ENCODE results near the gene HCK. TPM values are rescaled to one million over a fixed set of nuclear protein-coding genes. Genes with fewer than 3 reads are reported as not detected.

HCK gene
- total RNA-seq, 1 experiment from 2014 or later = not detected

DNA sequence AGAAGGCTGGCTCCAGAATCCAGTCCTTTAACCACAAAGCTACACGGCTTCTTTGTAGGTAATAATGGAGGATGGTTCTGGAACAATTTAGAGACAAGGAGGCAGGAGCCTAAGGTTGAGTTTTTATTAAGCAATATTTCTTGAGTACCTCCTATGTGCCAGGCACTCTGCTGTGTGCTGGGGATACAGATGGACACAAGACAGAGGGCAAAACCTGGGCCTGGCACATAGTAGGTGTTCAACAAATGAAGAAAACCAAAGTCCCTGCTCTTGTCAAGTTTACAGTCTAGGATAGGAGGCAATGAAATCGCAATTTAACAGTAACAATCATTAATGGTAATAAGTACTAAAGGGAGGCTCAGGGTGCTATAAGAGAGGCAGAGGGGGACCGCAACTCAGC is 24.4 kb upstream of the HCK start:
- Histone ChIP-seq H3K9me2 (replicated peaks; ENCODE audit: low read length) (no peaks in the 10 kb centered on the region), H3F3A (ENCODE audit: low read length, unreplicated experiment) (no peaks in the 10 kb centered on the region), H3K27me3 (ENCODE audit: low read length) (peaks cover 22% of the 10 kb centered on the region), H3K27ac (ENCODE audit: low read length) (no peak overlapping the region), H3K9ac (ENCODE audit: low read length) (no peak overlapping the region), H2AFZ (ENCODE audit: low read length) (no peak overlapping the region), H3K4me1 (ENCODE audit: insufficient read depth, low read length) (no peaks in the 10 kb centered on the region), H3K4me2 (ENCODE audit: low read length) (no peak overlapping the region), H3K36me3 (ENCODE audit: low read depth, low read length) (no peaks in the 10 kb centered on the region), H3K79me2 (ENCODE audit: low read length) (no peaks in the 10 kb centered on the region), H4K20me1 (ENCODE audit: low read length) (no peaks in the 10 kb centered on the region), H3K4me3 (ENCODE audit: low read length) (no peak overlapping the region), H3K9me3 (ENCODE audit: low read length) (no peaks in the 10 kb centered on the region)
- POLR2A ChIA-PET (ENCODE audit: unreplicated experiment) = no interaction called here
- CTCF ChIA-PET = no interaction called here
- no TSS peak for BruUV-seq (replicated peaks)
- DNase-seq (no peak), ATAC-seq (no peak)
- intact Hi-C loops (cut with micrococcal nuclease) = no loop called here
- TF ChIP-seq EZH2 (IDR thresholded peaks at IDR 0.05; ENCODE audit: low read length, unreplicated experiment) (no peak), EZH2phosphoT487 (IDR thresholded peaks at IDR 0.05; ENCODE audit: borderline replicate concordance, low read length) (no peak)
- TF ChIP-seq, protein P1, sequence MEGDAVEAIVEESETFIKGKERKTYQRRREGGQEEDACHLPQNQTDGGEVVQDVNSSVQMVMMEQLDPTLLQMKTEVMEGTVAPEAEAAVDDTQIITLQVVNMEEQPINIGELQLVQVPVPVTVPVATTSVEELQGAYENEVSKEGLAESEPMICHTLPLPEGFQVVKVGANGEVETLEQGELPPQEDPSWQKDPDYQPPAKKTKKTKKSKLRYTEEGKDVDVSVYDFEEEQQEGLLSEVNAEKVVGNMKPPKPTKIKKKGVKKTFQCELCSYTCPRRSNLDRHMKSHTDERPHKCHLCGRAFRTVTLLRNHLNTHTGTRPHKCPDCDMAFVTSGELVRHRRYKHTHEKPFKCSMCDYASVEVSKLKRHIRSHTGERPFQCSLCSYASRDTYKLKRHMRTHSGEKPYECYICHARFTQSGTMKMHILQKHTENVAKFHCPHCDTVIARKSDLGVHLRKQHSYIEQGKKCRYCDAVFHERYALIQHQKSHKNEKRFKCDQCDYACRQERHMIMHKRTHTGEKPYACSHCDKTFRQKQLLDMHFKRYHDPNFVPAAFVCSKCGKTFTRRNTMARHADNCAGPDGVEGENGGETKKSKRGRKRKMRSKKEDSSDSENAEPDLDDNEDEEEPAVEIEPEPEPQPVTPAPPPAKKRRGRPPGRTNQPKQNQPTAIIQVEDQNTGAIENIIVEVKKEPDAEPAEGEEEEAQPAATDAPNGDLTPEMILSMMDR (conservative IDR thresholded peaks at IDR 0.05; ENCODE audit: low read depth, low read length) = no peak

DNA sequence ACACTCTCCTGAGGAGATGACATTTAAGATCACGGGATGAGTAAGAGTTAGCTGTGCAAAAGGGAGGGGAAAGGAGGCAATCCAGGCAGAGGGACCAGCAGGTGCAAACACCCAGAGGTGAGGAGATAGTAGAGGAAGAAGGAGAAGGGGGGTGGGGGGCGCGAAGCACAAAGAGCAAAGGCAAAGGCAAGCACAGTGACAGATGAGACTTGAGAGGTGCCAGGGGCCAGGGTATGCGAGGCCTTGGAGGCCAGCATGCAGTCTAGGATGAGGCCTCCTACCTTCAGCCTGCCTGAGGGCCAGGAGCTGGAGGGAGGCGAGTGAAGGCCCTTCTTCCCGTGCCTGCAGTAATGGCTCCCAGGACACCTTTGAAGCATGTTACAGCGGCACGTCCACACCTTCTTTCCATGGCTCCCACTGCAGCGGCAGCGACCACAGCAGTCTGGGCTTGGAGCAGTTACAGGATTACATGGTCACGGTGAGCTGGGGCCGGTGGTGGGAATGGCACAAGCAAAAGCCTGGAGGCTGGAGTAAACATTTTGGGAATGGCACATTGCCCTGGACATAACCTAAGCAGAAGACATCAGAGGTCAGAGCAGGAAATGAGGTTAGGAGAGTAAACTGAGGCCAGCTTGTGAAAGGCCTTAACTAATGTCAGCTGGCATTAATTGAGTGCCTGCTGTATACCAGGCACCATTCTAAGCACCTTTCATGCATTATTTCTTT is 23.2 kb upstream of the HCK start:
- Histone ChIP-seq H4K20me1 (ENCODE audit: low read length) (no peaks in the 10 kb centered on the region), H3K27ac (ENCODE audit: low read length) (no peak overlapping the region), H3K36me3 (ENCODE audit: low read depth, low read length) (no peaks in the 10 kb centered on the region), H3K4me3 (ENCODE audit: low read length) (no peak overlapping the region), H3K9me3 (ENCODE audit: low read length) (no peaks in the 10 kb centered on the region), H3K79me2 (ENCODE audit: low read length) (no peaks in the 10 kb centered on the region), H3K9ac (ENCODE audit: low read length) (no peak overlapping the region), H3K4me2 (ENCODE audit: low read length) (no peak overlapping the region), H3K9me2 (replicated peaks; ENCODE audit: low read length) (no peaks in the 10 kb centered on the region), H3F3A (ENCODE audit: low read length, unreplicated experiment) (no peaks in the 10 kb centered on the region), H2AFZ (ENCODE audit: low read length) (no peak overlapping the region), H3K27me3 (ENCODE audit: low read length) (peaks cover 28% of the 10 kb centered on the region), H3K4me1 (ENCODE audit: insufficient read depth, low read length) (no peaks in the 10 kb centered on the region)
- no peak for TF ChIP-seq EZH2phosphoT487 (IDR thresholded peaks at IDR 0.05; ENCODE audit: borderline replicate concordance, low read length)
- TF ChIP-seq EZH2 (IDR thresholded peaks at IDR 0.05; ENCODE audit: low read length, unreplicated experiment) = no peak
- TF ChIP-seq, protein P1 (conservative IDR thresholded peaks at IDR 0.05; ENCODE audit: low read depth, low read length) = no peak
- no TSS peak for BruUV-seq (replicated peaks)
- no peak for ATAC-seq
- POLR2A ChIA-PET (ENCODE audit: unreplicated experiment) = no interaction called here
- CTCF ChIA-PET = interaction anchor here (0.5 kb wide), 1 partner anchor 206 kb away, joined by 4 read pairs; no protein-coding TSS in a partner anchor
- intact Hi-C loops (cut with micrococcal nuclease) = no loop called here
- DNase-seq = no peak

DNA sequence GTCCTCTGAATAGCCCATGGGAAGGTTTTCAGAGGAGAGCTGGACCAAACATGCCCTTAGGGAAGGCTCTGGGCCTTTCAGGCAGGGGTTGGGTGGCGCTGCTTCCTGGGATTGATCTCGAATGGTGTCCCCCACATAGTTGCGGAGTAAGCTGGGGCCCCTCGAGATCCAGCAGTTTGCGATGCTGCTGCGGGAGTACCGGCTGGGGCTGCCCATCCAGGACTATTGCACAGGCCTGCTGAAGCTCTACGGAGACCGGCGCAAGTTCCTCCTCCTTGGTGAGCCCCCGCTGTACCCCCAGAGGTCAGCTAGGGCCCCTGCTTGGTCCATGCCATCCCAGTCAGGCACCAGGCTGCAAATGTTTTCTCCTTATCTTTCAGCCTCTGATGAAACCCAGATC is 22.5 kb upstream of the HCK start:
- Histone ChIP-seq H3K27ac (ENCODE audit: low read length) (no peak overlapping the region), H4K20me1 (ENCODE audit: low read length) (no peaks in the 10 kb centered on the region), H3K9me2 (replicated peaks; ENCODE audit: low read length) (no peaks in the 10 kb centered on the region), H3K27me3 (ENCODE audit: low read length) (peaks cover 35% of the 10 kb centered on the region), H3F3A (ENCODE audit: low read length, unreplicated experiment) (no peaks in the 10 kb centered on the region), H2AFZ (ENCODE audit: low read length) (no peak overlapping the region), H3K36me3 (ENCODE audit: low read depth, low read length) (no peaks in the 10 kb centered on the region), H3K4me3 (ENCODE audit: low read length) (no peak overlapping the region), H3K9ac (ENCODE audit: low read length) (no peak overlapping the region), H3K79me2 (ENCODE audit: low read length) (no peaks in the 10 kb centered on the region), H3K9me3 (ENCODE audit: low read length) (no peaks in the 10 kb centered on the region), H3K4me1 (ENCODE audit: insufficient read depth, low read length) (no peaks in the 10 kb centered on the region), H3K4me2 (ENCODE audit: low read length) (no peak overlapping the region)
- TF ChIP-seq, protein P1 (conservative IDR thresholded peaks at IDR 0.05; ENCODE audit: low read depth, low read length) = no peak
- TF ChIP-seq EZH2phosphoT487 (IDR thresholded peaks at IDR 0.05; ENCODE audit: borderline replicate concordance, low read length) = no peak
- no peak for TF ChIP-seq EZH2 (IDR thresholded peaks at IDR 0.05; ENCODE audit: low read length, unreplicated experiment)
- intact Hi-C loops (cut with micrococcal nuclease) = no loop called here
- CTCF ChIA-PET = no interaction called here
- POLR2A ChIA-PET (ENCODE audit: unreplicated experiment) = no interaction called here
- ATAC-seq (no peak), DNase-seq (no peak)
- BruUV-seq (replicated peaks) = no TSS peak

Measured in PC-3 (cell line).